GM23248 (cell line): ENCODE results near the gene CROCC2.

Source experiments
- EZH2 ChIP-seq: fragments of 200-600 bp; sonication (generic); IDR thresholded peaks from 2 replicates; pipeline ENCODE4 v1.6.1; 2018; ENCODE audit warnings: antibody characterized with exemption, mild to moderate bottlenecking; ENCODE audit not compliant: insufficient read depth, poor library complexity, severe bottlenecking
- EZH2phosphoT487 ChIP-seq: fragments of 200-600 bp; sonication (generic); IDR thresholded peaks from 2 replicates; pipeline ENCODE4 v1.6.1; 2018; ENCODE audit warnings: antibody characterized with exemption, moderate library complexity, mild to moderate bottlenecking, low read depth; ENCODE audit not compliant: insufficient read depth

- no peak for TF ChIP-seq EZH2
- TF ChIP-seq EZH2phosphoT487, result no peak
Measured at GRCh38 chr2:241038374-241039180, 132.4 kb downstream of the CROCC2 start.
